Fibroblast of villous mesenchyme (primary cell): ENCODE measurements around the gene SLC24A4. TPM values are rescaled to one million over a fixed set of nuclear protein-coding genes. Genes with fewer than 3 reads are reported as not detected.

ENCODE experiments used
- DNase-seq: peaks from one replicate; pipeline ENCODE4 v3.0.0-alpha.2; 2010; ENCODE audit warnings: low read depth
- H3K4me3 ChIP-seq: 2 replicates; pipeline ENCODE4 v1.5.1; 2011; ENCODE audit warnings: low read depth, mild to moderate bottlenecking, low read length
- CTCF ChIP-seq: IDR thresholded peaks from 2 replicates; pipeline ENCODE4 v1.5.1; 2012; ENCODE audit warnings: low read depth, mild to moderate bottlenecking, low read length; ENCODE audit not compliant: insufficient read depth
- total RNA-seq: library from RNA; depleted of rRNA; stranded (reverse); fragments of >200 nt; gene quantifications from 2 replicates; pipeline ENCODE4 v1.2.3, GENCODE V29; 2012

Gene SLC24A4
- total RNA-seq, 1 donor, result not detected

GRCh38 chr14:92473969-92474535 is 151.1 kb downstream of the SLC24A4 start:
- no peak overlapping the region for H3K4me3 ChIP-seq
- DNase-seq, result no peak
- TF ChIP-seq CTCF, result no peak

GRCh38 chr14:92475037-92475436 is 152.1 kb downstream of the SLC24A4 start:
- H3K4me3 ChIP-seq, result no peak overlapping the region
- TF ChIP-seq CTCF, result no peak
- no peak for DNase-seq

GRCh38 chr14:92475451-92476187 is 152.7 kb downstream of the SLC24A4 start:
- peak; percentile 69 for DNase-seq
- H3K4me3 ChIP-seq, result no peak overlapping the region

DNA sequence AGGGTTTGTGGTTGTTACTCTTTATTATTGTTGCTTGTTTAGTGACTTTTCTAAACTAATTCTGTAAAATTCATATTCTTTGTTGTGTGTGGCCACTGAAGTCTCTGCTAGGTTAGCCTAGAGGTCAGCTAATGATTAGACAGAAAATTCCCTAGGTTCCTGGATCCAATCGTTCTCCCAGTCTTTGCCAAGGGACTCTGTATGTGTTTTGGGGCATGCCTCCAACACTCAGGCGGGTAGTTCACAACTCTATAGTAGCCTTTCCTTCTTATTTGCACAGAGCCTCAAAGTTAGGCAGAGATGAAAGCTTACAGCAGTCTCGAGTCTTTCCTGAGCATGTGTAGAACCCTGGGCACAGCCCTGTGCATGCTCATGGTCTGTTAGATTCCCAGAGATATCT is 157.9 kb downstream of the SLC24A4 start:
- DNase-seq, result no peak

More at GRCh38 chr14:92475451-92476187, 152.7 kb downstream of the SLC24A4 start:
- no peak for TF ChIP-seq CTCF

DNA sequence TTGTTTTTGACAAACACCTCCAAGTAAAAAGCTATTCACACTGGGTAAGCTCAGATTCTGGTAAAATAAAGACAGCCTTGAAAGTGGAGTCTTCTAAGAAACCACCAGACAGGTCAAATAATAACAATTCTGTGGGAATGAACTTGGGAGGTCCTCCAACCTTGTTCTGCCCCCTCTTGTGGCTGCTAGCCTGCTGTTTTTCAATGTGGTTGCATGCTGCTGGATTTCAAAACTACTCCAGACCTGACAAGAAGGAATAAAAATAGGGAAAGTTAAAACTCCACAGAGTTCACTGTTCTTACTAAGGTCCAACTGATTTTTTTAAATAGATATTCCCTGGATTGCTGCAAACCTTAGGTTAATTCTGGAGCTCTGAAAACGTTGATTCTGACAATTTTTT is 158.4 kb downstream of the SLC24A4 start:
- H3K4me3 ChIP-seq, result no peak overlapping the region
- peak; percentile 56 for TF ChIP-seq CTCF
- peak; percentile 73 for DNase-seq

More for the DNA sequence above, 157.9 kb downstream of the SLC24A4 start:
- TF ChIP-seq CTCF, result no peak
- no peak overlapping the region for H3K4me3 ChIP-seq

GRCh38 chr14:92481811-92482555 is 159.0 kb downstream of the SLC24A4 start:
- no peak overlapping the region for H3K4me3 ChIP-seq
- DNase-seq, result no peak
- TF ChIP-seq CTCF, result no peak
